SK-N-MC (cell line): ENCODE results near the gene TMOD2.

Source experiments
- FOXP2 ChIP-seq: optimal IDR thresholded peaks from 2 replicates; pipeline ENCODE3; 2011; ENCODE audit warnings: mild to moderate bottlenecking, moderate library complexity; ENCODE audit not compliant: insufficient read depth; ENCODE audit errors: extremely low read length, control extremely low read depth
- POLR2AphosphoS5 ChIP-seq: IDR thresholded peaks from 2 replicates; pipeline ENCODE4 v1.6.1; 2012; ENCODE audit warnings: mild to moderate bottlenecking, low read depth, low read length, borderline replicate concordance

DNA sequence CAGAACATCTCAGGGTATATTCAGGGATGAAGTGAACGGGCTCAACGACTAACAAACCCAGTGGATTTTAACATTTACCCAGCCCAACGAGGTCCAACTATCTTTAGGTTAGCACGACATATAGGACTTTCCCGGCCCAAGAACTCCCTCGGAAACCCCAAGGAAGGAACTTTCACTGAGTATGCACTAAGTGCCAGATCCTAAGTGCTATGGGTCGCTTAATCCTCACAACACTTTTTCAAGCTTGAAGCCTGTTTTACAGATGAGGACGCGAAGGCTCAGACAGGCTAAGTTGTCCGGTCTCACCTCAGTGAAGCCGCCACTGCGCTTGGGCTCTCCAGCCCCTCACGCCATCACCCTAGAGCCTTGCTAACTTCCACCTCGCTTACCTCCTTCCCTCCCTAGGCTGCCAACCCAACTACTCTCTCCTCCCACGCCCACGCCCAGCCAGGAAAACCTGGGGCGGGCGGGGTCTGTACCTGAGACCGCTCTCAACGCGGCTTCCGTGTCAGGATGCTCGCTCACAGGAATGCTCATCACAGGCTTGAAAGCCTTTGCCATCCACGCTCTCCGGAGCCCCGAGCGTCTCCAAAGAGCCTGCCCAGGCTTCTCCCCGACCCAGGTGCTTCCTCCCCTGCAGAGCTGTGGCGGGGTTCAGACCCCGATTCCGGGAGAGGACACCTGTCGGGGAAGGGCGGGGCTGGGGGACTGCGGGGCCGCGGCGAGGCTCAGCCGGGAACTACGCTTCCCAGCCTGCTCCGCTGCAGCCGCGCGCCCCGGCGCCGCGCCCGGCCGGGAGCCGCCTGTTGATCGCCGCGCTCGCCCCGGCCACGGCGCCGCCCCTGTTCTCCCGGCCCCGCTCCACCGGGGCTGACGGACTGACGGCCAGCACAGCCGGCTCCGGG, at the start of gene TMOD2:
- TF ChIP-seq POLR2AphosphoS5: no peak
- no peak for TF ChIP-seq FOXP2
